OCI-LY1 (cell line): Measurements from ENCODE around the gene TMEM179.

Source experiments
- CTCF ChIP-seq: fragments of 200-600 bp; sonication (generic), shearing (Covaris generic); IDR thresholded peaks from 2 replicates; pipeline ENCODE4 v1.5.1; 2017; ENCODE audit warnings: mild to moderate bottlenecking, antibody characterized with exemption, low read length, moderate library complexity, mixed read lengths
- EZH2 ChIP-seq: fragments of 200-600 bp; sonication (generic), shearing (Covaris generic); IDR thresholded peaks from 2 replicates; pipeline ENCODE4 v1.8.0; 2017; ENCODE audit warnings: borderline replicate concordance, mixed run types, mild to moderate bottlenecking, antibody characterized with exemption, low read length, moderate library complexity, mixed read lengths

- no peak for TF ChIP-seq CTCF
- TF ChIP-seq EZH2, result no peak
These were observed 9.4 kb downstream of the TMEM179 start for GRCh38 chr14:104595116-104595675.
